Endothelial cell of umbilical vein (primary cell): Measurements from ENCODE around the gene GNAL. TPM values are rescaled to one million over a fixed set of nuclear protein-coding genes. Genes with fewer than 3 reads are reported as not detected.

Experiments
- BruUV-seq: library from RNA; stranded (reverse); fragments of 400-500 nt; replicated peaks from 2 replicates; lab custom pipeline; 2021; lab: Mats Ljungman, UMichigan
- CTCF ChIA-PET: fragments of 300-600, 350-600 bp; sonication (Branson Sonifier 250); formaldehyde crosslinking; loops from one replicate; lab custom pipeline; 2021; ENCODE audit warnings: antibody characterized with exemption, inconsistent platforms; lab: Charles Lee
- POLR2A ChIA-PET: fragments of 300-600, 350-600 bp; sonication (Branson Sonifier 250); formaldehyde crosslinking; loops from one replicate; lab custom pipeline; 2021; ENCODE audit warnings: antibody characterized with exemption, inconsistent platforms; lab: Charles Lee
- DNase-seq: peaks from one replicate; pipeline ENCODE4 v3.0.0-alpha.2; 2011; ENCODE audit warnings: low read depth, low spot score
- FAIRE-seq: peaks from 2 replicates; lab custom pipeline; 2011; peaks lifted over from hg19 to GRCh38; lab: Jason Lieb, UNC
- H2AFZ ChIP-seq: 2 replicates; pipeline ENCODE4 v1.6.0; 2012; ENCODE audit warnings: low read depth, low read length, control low read depth, inconsistent platforms
- H3K27ac ChIP-seq: 2 replicates; pipeline ENCODE4 v1.5.1; 2011; ENCODE audit warnings: low read depth, mild to moderate bottlenecking, control low read depth, low read length, moderate library complexity; ENCODE audit not compliant: insufficient read depth
- H3K27me3 ChIP-seq, 2 experiments: 2 replicates each; pipeline versions ENCODE4 v1.6.0 to v1.6.1; 2011; ENCODE audit warnings: low read length in 2 of 2, mixed read lengths in 1 of 2; ENCODE audit not compliant: control insufficient read depth in 2 of 2, insufficient read depth in 2 of 2
- H3K36me3 ChIP-seq, 2 experiments: 2 replicates in 1 of 2; 3 replicates in 1 of 2; pipeline ENCODE4 v1.5.1; 2011; ENCODE audit warnings: low read length in 2 of 2, mild to moderate bottlenecking in 1 of 2, moderate library complexity in 1 of 2; ENCODE audit not compliant: control insufficient read depth in 2 of 2, insufficient read depth in 2 of 2; ENCODE audit errors: extremely low read depth in 1 of 2
- H3K4me1 ChIP-seq: 3 replicates; pipeline ENCODE4 v1.5.1; 2011; ENCODE audit warnings: mild to moderate bottlenecking, low read length; ENCODE audit not compliant: control insufficient read depth, insufficient read depth; ENCODE audit errors: extremely low read depth
- H3K4me2 ChIP-seq: 2 replicates; pipeline ENCODE4 v1.6.1; 2011; ENCODE audit warnings: low read length, control low read depth, mixed read lengths; ENCODE audit not compliant: insufficient read depth
- H3K4me3 ChIP-seq, 3 experiments: fragments of 200-600 bp in 1 of 3; sonication (generic), shearing (Covaris generic) in 1 of 3; replicated peaks in 1 of 3; 2 replicates each; pipeline ENCODE4 v1.5.1; 2011 to 2016; ENCODE audit warnings: control low read depth in 3 of 3, low read length in 3 of 3, mild to moderate bottlenecking in 2 of 3, inconsistent platforms in 1 of 3, low read depth in 1 of 3, moderate library complexity in 1 of 3; ENCODE audit not compliant: insufficient read depth in 1 of 3
- H3K79me2 ChIP-seq: 2 replicates; pipeline ENCODE4 v1.6.0; 2012; ENCODE audit warnings: low read length, inconsistent platforms; ENCODE audit not compliant: control insufficient read depth, insufficient read depth
- H3K9ac ChIP-seq: replicated peaks from 2 replicates; pipeline ENCODE3; 2011; ENCODE audit warnings: low read length, control low read depth; ENCODE audit not compliant: insufficient read depth; ENCODE audit errors: extremely low read depth
- H3K9me1 ChIP-seq: replicated peaks from 3 replicates; pipeline ENCODE4 v1.6.0; 2011; ENCODE audit warnings: mild to moderate bottlenecking, low read length; ENCODE audit not compliant: control insufficient read depth, insufficient read depth; ENCODE audit errors: extremely low read depth
- H3K9me3 ChIP-seq: replicated peaks from 2 replicates; pipeline ENCODE4 v1.5.1; 2012; ENCODE audit warnings: low read length, inconsistent platforms; ENCODE audit not compliant: control insufficient read depth, insufficient read depth
- H4K20me1 ChIP-seq: replicated peaks from 2 replicates; pipeline ENCODE3; 2011; ENCODE audit warnings: mild to moderate bottlenecking, low read length; ENCODE audit not compliant: control insufficient read depth, insufficient read depth; ENCODE audit errors: extremely low read depth
- EZH2 ChIP-seq: IDR thresholded peaks from 2 replicates; pipeline ENCODE4 v1.6.1; 2012; ENCODE audit warnings: borderline replicate concordance, low read depth, mild to moderate bottlenecking, moderate library complexity, low read length, inconsistent platforms; ENCODE audit not compliant: severe bottlenecking
- FOS ChIP-seq: IDR thresholded peaks from 2 replicates; pipeline ENCODE4 v1.6.1; 2011; ENCODE audit warnings: mild to moderate bottlenecking, low read length, moderate library complexity, borderline replicate concordance; ENCODE audit not compliant: insufficient read depth
- GATA2 ChIP-seq: IDR thresholded peaks from 2 replicates; pipeline ENCODE4 v1.7.0; 2011; ENCODE audit warnings: low read depth, mild to moderate bottlenecking, moderate library complexity, mixed read lengths, low read length; ENCODE audit not compliant: insufficient read length, insufficient read depth
- JUN ChIP-seq: IDR thresholded peaks from 2 replicates; pipeline ENCODE4 v1.6.1; 2011; ENCODE audit warnings: borderline replicate concordance, low read depth; ENCODE audit not compliant: insufficient read length, insufficient read depth
- MYC ChIP-seq: IDR thresholded peaks from one replicate; pipeline ENCODE4 v1.6.1; 2011; ENCODE audit warnings: mild to moderate bottlenecking, low read depth, low read length
- POLR2A ChIP-seq: IDR thresholded peaks from 2 replicates; pipeline ENCODE4 v1.6.1; 2012; ENCODE audit warnings: low read depth, mild to moderate bottlenecking, control low read depth, low read length
- POLR2AphosphoS5 ChIP-seq: IDR thresholded peaks from 2 replicates; pipeline ENCODE4 v1.6.1; 2012; ENCODE audit warnings: low read depth, mild to moderate bottlenecking, control low read depth, low read length, moderate library complexity; ENCODE audit not compliant: insufficient read depth
- dilution Hi-C: fragments of 300-500 bp; cut with MboI; formaldehyde crosslinking; loops from one replicate; pipeline ENCODE4 v1.15.0; 2019; ENCODE audit warnings: low sequenced_read_pairs; ENCODE audit not compliant: extremely low pct_ligation_motif_present
- intact Hi-C: fragments of 100-400 bp; cut with micrococcal nuclease; formaldehyde crosslinking; loops from one replicate; pipeline ENCODE4 v1.10.0; 2022
- polyA plus RNA-seq, 4 experiments: library from polyadenylated mRNA; depleted of rRNA in 3 of 4; stranded (reverse) in 3 of 4; unstranded in 1 of 4; fragments of >200 nt; gene quantifications; 2 replicates each; pipeline versions ENCODE4 v1.2.1 to v1.2.3, GENCODE V29; 2011 to 2012; ENCODE audit warnings: missing spikeins in 1 of 4
- total RNA-seq: library from RNA; stranded (reverse); gene quantifications from 2 replicates; pipeline ENCODE4 v1.2.3, GENCODE V29; 2021
- TF ChIP-seq, protein P1 (sequence below): IDR thresholded peaks from 2 replicates; pipeline ENCODE4 v1.6.1; 2011; ENCODE audit not compliant: insufficient read depth, insufficient read length
- TF ChIP-seq, protein P2 (sequence below), 2 donors: IDR thresholded peaks; 1 replicate in 1 of 2; 2 replicates in 1 of 2; pipeline ENCODE4 v1.5.1; 2011; ENCODE audit warnings: low read length in 2 of 2, mild to moderate bottlenecking in 2 of 2, moderate library complexity in 2 of 2, control low read depth in 1 of 2, inconsistent platforms in 1 of 2, low read depth in 1 of 2; ENCODE audit not compliant: insufficient read depth in 1 of 2; ENCODE audit errors: extremely low read depth in 1 of 2

The GNAL gene
- total and polyA plus RNA-seq, 2 donors (not counting 3 experiments of a cell fraction or from before 2014, with no cell fraction given), result 0.07 to 0.73 TPM

DNA sequence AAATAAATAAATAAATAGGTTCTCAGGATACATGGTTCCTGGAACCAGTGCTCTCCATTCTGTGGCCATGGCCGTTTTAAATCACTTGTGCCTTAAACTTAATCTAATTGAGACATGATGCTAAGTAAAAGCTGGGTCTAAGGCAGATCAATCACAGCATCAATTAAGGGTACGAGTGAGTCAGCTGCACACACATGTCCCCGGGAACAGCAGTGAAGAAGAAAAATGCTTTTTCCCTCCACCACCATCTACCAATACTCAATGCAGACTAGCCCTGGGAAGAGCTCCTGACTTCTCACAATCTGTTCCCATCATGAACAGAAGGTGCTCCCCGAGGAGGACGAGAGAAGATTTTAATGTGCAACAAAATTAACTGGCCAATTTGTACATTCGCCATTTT lies 155.4 kb downstream of the GNAL start:
- Histone ChIP-seq H4K20me1 (no peaks in the 10 kb centered on the region), H3K9me1 (no peaks in the 10 kb centered on the region), H3K4me1 (no peaks in the 10 kb centered on the region), H3K79me2 (no peaks in the 10 kb centered on the region), H2AFZ (no peak overlapping the region), H3K9me3 (no peaks in the 10 kb centered on the region), H3K36me3 (no peaks in the 10 kb centered on the region), H3K4me2 (no peak overlapping the region), H3K9ac (no peak overlapping the region), H3K27me3 (peaks cover 0 to 5% of the 10 kb centered on the region in 2 experiments), H3K4me3 (no peak overlapping the region), H3K27ac (no peak overlapping the region)
- FAIRE-seq, result no peak
- ChIA-PET POLR2A (no interaction called here), CTCF (interaction anchor here (1.4 kb wide), 1 partner anchor 9 kb away, joined by 6 read pairs; no protein-coding TSS in a partner anchor)
- dilution Hi-C loops (no loop called here), intact Hi-C loops (no loop called here)
- TF ChIP-seq, protein P1, sequence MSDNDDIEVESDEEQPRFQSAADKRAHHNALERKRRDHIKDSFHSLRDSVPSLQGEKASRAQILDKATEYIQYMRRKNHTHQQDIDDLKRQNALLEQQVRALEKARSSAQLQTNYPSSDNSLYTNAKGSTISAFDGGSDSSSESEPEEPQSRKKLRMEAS, result no peak
- no TSS peak for BruUV-seq
- DNase-seq, result no peak

DNA sequence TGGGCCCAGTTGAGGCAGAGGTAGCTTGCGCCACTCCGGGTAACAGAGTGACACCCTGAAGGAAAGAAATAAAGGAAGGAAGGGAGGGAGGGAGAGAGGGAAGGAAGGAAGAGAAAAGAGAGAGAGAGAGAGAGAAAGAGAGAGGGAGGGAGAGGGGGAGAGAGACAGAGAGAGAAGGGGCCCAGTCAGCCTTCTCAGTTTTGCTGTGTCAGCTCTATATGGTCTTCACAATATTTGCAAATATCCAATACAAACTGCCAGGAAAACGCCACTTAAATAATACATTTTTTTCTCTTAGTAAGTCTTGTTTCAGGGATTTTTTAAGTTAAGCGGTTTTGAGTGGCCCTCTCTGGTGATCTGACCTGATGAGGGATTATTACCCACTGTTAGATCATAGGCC lies 156.6 kb downstream of the GNAL start:
- Histone ChIP-seq H3K27me3 (peaks cover 2 to 5% of the 10 kb centered on the region in 2 experiments), H3K4me1 (peaks cover 8% of the 10 kb centered on the region), H3K9me1 (no peaks in the 10 kb centered on the region), H3K27ac (no peak overlapping the region), H3K9me3 (no peaks in the 10 kb centered on the region), H3K4me3 (no peak overlapping the region), H3K9ac (no peak overlapping the region), H3K4me2 (no peak overlapping the region), H2AFZ (no peak overlapping the region), H4K20me1 (no peaks in the 10 kb centered on the region), H3K79me2 (no peaks in the 10 kb centered on the region), H3K36me3 (no peaks in the 10 kb centered on the region)
- no peak for TF ChIP-seq EZH2
- TF ChIP-seq FOS, result no peak
- TF ChIP-seq, protein P2, sequence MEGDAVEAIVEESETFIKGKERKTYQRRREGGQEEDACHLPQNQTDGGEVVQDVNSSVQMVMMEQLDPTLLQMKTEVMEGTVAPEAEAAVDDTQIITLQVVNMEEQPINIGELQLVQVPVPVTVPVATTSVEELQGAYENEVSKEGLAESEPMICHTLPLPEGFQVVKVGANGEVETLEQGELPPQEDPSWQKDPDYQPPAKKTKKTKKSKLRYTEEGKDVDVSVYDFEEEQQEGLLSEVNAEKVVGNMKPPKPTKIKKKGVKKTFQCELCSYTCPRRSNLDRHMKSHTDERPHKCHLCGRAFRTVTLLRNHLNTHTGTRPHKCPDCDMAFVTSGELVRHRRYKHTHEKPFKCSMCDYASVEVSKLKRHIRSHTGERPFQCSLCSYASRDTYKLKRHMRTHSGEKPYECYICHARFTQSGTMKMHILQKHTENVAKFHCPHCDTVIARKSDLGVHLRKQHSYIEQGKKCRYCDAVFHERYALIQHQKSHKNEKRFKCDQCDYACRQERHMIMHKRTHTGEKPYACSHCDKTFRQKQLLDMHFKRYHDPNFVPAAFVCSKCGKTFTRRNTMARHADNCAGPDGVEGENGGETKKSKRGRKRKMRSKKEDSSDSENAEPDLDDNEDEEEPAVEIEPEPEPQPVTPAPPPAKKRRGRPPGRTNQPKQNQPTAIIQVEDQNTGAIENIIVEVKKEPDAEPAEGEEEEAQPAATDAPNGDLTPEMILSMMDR (IDR thresholded peaks at IDR 0.05; ENCODE audit: extremely low read depth in 1 of 2, insufficient read depth in 1 of 2, low read depth in 1 of 2, low read length in 2 of 2), result no peak
- no peak for TF ChIP-seq POLR2A
- no peak for TF ChIP-seq POLR2AphosphoS5
- no peak for TF ChIP-seq MYC
- no peak for TF ChIP-seq JUN
- no peak for TF ChIP-seq GATA2
- TF ChIP-seq, protein P1, result no peak
- dilution Hi-C loops (no loop called here), intact Hi-C loops (no loop called here)
- no peak for FAIRE-seq
- CTCF ChIA-PET, result interaction anchor here (1.4 kb wide), 1 partner anchor 10 kb away, joined by 6 read pairs; no protein-coding TSS in a partner anchor
- no TSS peak for BruUV-seq
- POLR2A ChIA-PET, result interaction anchor here (0.6 kb wide), 1 partner anchor 91 kb away, joined by 3 read pairs; no protein-coding TSS in a partner anchor
- DNase-seq, result no peak
